ENCODE data around the gene GAPT. TPM values are rescaled to one million over a fixed set of nuclear protein-coding genes. Genes with fewer than 3 reads are reported as not detected.
A peak's percentile ranks its signal among the peaks of the same experiment; 100 is the strongest.

GAPT gene
- total and polyA plus RNA-seq, 8 donors, result 0.63 to 18.3 (median 1.0) TPM

GRCh38 chr5:58454025-58454424 lies 37.2 kb upstream of the GAPT start:
- no peak for TF ChIP-seq CTCF (IDR thresholded peaks at IDR 0.05)
- Histone ChIP-seq H3K4me3 (no peak overlapping the region), H3K9me3 (no peaks in the 10 kb centered on the region)

GRCh38 chr5:58455066-58455465 lies 36.2 kb upstream of the GAPT start:
- no peak for DNase-seq
- H3K4me3 ChIP-seq, result peak overlapping the region in 1 of 2 donors; percentile 77
- intact Hi-C loops (cut with DNase I), result loop anchor here in 1 of 2 donors (10.0 kb wide), 1 partner anchor 570 kb away; no protein-coding TSS in a partner anchor

More at GRCh38 chr5:58454025-58454424, 37.2 kb upstream of the GAPT start:
- Histone ChIP-seq H3K36me3 (peaks cover 0 to 38% of the 10 kb centered on the region in 2 donors), H3K4me1 (peaks cover 0 to 16% of the 10 kb centered on the region in 2 donors), H3K27me3 (peaks cover 0 to 13% of the 10 kb centered on the region in 2 donors), H3K27ac (no peak overlapping the region)
- intact Hi-C loops (cut with DNase I), result loop anchor here in 1 of 2 donors (10.0 kb wide), 1 partner anchor 569 kb away; no protein-coding TSS in a partner anchor
- no peak for DNase-seq
- no peak for ATAC-seq

GRCh38 chr5:58455480-58455879 lies 35.8 kb upstream of the GAPT start:
- Histone ChIP-seq H3K36me3 (peaks cover 0 to 38% of the 10 kb centered on the region in 2 donors), H3K27me3 (peaks cover 0 to 20% of the 10 kb centered on the region in 2 donors), H3K27ac (no peak overlapping the region), H3K9me3 (no peaks in the 10 kb centered on the region), H3K4me3 (peak overlapping the region; percentile 1 to 77), H3K4me1 (peaks cover 0 to 16% of the 10 kb centered on the region in 2 donors)
- intact Hi-C loops (cut with DNase I), result loop anchor here in 1 of 2 donors (10.0 kb wide), 1 partner anchor 571 kb away; no protein-coding TSS in a partner anchor
- no peak for TF ChIP-seq CTCF (IDR thresholded peaks at IDR 0.05)
- ATAC-seq (no peak), DNase-seq (no peak)

More at GRCh38 chr5:58455066-58455465, 36.2 kb upstream of the GAPT start:
- H3K27me3 ChIP-seq, result peaks cover 0 to 20% of the 10 kb centered on the region in 2 donors
- peaks cover 0 to 16% of the 10 kb centered on the region in 2 donors for H3K4me1 ChIP-seq
- no peak for TF ChIP-seq CTCF (IDR thresholded peaks at IDR 0.05)
- H3K27ac ChIP-seq, result no peak overlapping the region
- no peaks in the 10 kb centered on the region for H3K9me3 ChIP-seq
- H3K36me3 ChIP-seq, result peaks cover 0 to 38% of the 10 kb centered on the region in 2 donors
- ATAC-seq, result no peak

GRCh38 chr5:58456026-58456425 lies 35.2 kb upstream of the GAPT start:
- Histone ChIP-seq H3K27ac (no peak overlapping the region), H3K4me1 (peaks cover 0 to 19% of the 10 kb centered on the region in 2 donors), H3K27me3 (peaks cover 0 to 20% of the 10 kb centered on the region in 2 donors), H3K9me3 (no peaks in the 10 kb centered on the region), H3K4me3 (peak overlapping the region; percentile 1 to 77), H3K36me3 (peaks cover 0 to 38% of the 10 kb centered on the region in 2 donors)
- DNase-seq (no peak), ATAC-seq (no peak)
- no peak for TF ChIP-seq CTCF (IDR thresholded peaks at IDR 0.05)
- intact Hi-C loops (cut with DNase I), result loop anchor here in 1 of 2 donors (10.0 kb wide), 1 partner anchor 571 kb away; no protein-coding TSS in a partner anchor

GRCh38 chr5:58456486-58456885 lies 34.7 kb upstream of the GAPT start:
- Histone ChIP-seq H3K9me3 (no peaks in the 10 kb centered on the region), H3K4me3 (peak overlapping the region; percentile 62 to 77), H3K36me3 (peaks cover 0 to 38% of the 10 kb centered on the region in 2 donors), H3K27ac (no peak overlapping the region), H3K27me3 (peaks cover 0 to 20% of the 10 kb centered on the region in 2 donors), H3K4me1 (peaks cover 0 to 20% of the 10 kb centered on the region in 2 donors)
- no peak for TF ChIP-seq CTCF (IDR thresholded peaks at IDR 0.05)
- no peak for ATAC-seq
- no peak for DNase-seq
- intact Hi-C loops (cut with DNase I), result loop anchor here in 1 of 2 donors (10.0 kb wide), 1 partner anchor 572 kb away; no protein-coding TSS in a partner anchor

Measured in left lung (tissue), 10 donors.